Smooth muscle cell (in vitro differentiated cells): ENCODE data around the gene EXOC3L1. TPM values are rescaled to one million over a fixed set of nuclear protein-coding genes. Genes with fewer than 3 reads are reported as not detected.

Experiments
- DNase-seq: peaks from one replicate; lab custom pipeline; 2025; ENCODE audit not compliant: unreplicated experiment; lab: John Stamatoyannopoulos, UW
- H2AFZ ChIP-seq: fragments of 200-600 bp; sonication (generic); 2 replicates; pipeline ENCODE4 v1.6.0; 2016; ENCODE audit warnings: antibody characterized with exemption, low read depth, mild to moderate bottlenecking
- H3F3A ChIP-seq: fragments of 200-600 bp; sonication (generic); 2 replicates; pipeline ENCODE4 v1.6.0; 2017; ENCODE audit warnings: antibody characterized with exemption, low read depth
- H3K27ac ChIP-seq: fragments of 200-600 bp; sonication (generic); 2 replicates; pipeline ENCODE4 v1.5.1; 2016; ENCODE audit warnings: low read depth, mild to moderate bottlenecking
- H3K27me3 ChIP-seq: fragments of 200-600 bp; sonication (generic); 2 replicates; pipeline ENCODE4 v1.6.1; 2016; ENCODE audit warnings: low read depth, mild to moderate bottlenecking
- H3K36me3 ChIP-seq: fragments of 200-600 bp; sonication (generic); 2 replicates; pipeline ENCODE4 v1.5.1; 2016; ENCODE audit warnings: low read depth
- H3K4me1 ChIP-seq: fragments of 200-600 bp; sonication (generic); 2 replicates; pipeline ENCODE4 v1.5.1; 2016; ENCODE audit warnings: low read depth
- H3K4me2 ChIP-seq: fragments of 200-600 bp; sonication (generic); 2 replicates; pipeline ENCODE4 v1.6.0; 2016; ENCODE audit warnings: mild to moderate bottlenecking
- H3K4me3 ChIP-seq: fragments of 200-600 bp; sonication (generic); 2 replicates; pipeline ENCODE4 v1.5.1; 2016; ENCODE audit warnings: mild to moderate bottlenecking
- H3K79me2 ChIP-seq: fragments of 200-600 bp; sonication (generic); 2 replicates; pipeline ENCODE4 v1.6.0; 2016; ENCODE audit warnings: low read depth, mild to moderate bottlenecking
- H3K9ac ChIP-seq: fragments of 200-600 bp; sonication (generic); 2 replicates; pipeline ENCODE4 v1.6.0; 2016; ENCODE audit warnings: low read depth
- H3K9me3 ChIP-seq: fragments of 200-600 bp; sonication (generic); replicated peaks from 2 replicates; pipeline ENCODE4 v1.5.1; 2016; ENCODE audit warnings: low read depth
- H4K20me1 ChIP-seq: fragments of 200-600 bp; sonication (generic); 2 replicates; pipeline ENCODE4 v1.6.0; 2016; ENCODE audit warnings: low read depth
- WGBS: methylation state at CpG from one replicate; pipeline ENCODE4 v1.1.7; 2016; ENCODE audit warnings: low lambda C conversion rate; 5-methylcytosine and 5-hydroxymethylcytosine counted together
- polyA plus RNA-seq: library from polyadenylated mRNA; unstranded; fragments of >200 nt; fragmentation: Nextera tagmentation; extraction: Ambion mirVana; gene quantifications from 2 replicates; pipeline ENCODE4 v1.2.1, GENCODE V29; 2016
- total RNA-seq: library from RNA; depleted of rRNA; stranded (reverse); fragments of >200 nt; gene quantifications from 2 replicates; pipeline ENCODE4 v1.2.3, GENCODE V29; 2014
- TF ChIP-seq, protein P1 (sequence below): fragments of 200-600 bp; sonication (generic); IDR thresholded peaks from 2 replicates; pipeline ENCODE4 v1.5.1; 2017; ENCODE audit warnings: borderline replicate concordance, mild to moderate bottlenecking, antibody characterized with exemption; ENCODE audit not compliant: insufficient read depth, poor library complexity, severe bottlenecking

The EXOC3L1 gene
- total and polyA plus RNA-seq, 2 experiments from 2014 or later: 0.51 TPM; not detected in 1

- Histone ChIP-seq H4K20me1 (peaks cover 29% of the 10 kb centered on the region), H3K36me3 (no peaks in the 10 kb centered on the region), H3K27ac (no peak overlapping the region), H3K4me3 (no peak overlapping the region), H3K4me1 (peaks cover 24% of the 10 kb centered on the region), H3K9me3 (no peaks in the 10 kb centered on the region), H3K9ac (no peak overlapping the region), H2AFZ (no peak overlapping the region), H3K27me3 (peaks cover 65% of the 10 kb centered on the region), H3K79me2 (no peaks in the 10 kb centered on the region), H3F3A (peaks cover 7% of the 10 kb centered on the region), H3K4me2 (peak overlapping the region; percentile 87)
- no peak for DNase-seq
- 8% methylated on average over 61 of the region's 85 CpGs for WGBS
- TF ChIP-seq, protein P1, sequence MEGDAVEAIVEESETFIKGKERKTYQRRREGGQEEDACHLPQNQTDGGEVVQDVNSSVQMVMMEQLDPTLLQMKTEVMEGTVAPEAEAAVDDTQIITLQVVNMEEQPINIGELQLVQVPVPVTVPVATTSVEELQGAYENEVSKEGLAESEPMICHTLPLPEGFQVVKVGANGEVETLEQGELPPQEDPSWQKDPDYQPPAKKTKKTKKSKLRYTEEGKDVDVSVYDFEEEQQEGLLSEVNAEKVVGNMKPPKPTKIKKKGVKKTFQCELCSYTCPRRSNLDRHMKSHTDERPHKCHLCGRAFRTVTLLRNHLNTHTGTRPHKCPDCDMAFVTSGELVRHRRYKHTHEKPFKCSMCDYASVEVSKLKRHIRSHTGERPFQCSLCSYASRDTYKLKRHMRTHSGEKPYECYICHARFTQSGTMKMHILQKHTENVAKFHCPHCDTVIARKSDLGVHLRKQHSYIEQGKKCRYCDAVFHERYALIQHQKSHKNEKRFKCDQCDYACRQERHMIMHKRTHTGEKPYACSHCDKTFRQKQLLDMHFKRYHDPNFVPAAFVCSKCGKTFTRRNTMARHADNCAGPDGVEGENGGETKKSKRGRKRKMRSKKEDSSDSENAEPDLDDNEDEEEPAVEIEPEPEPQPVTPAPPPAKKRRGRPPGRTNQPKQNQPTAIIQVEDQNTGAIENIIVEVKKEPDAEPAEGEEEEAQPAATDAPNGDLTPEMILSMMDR: no peak
Measured at GRCh38 chr16:67165121-67166078, 24.5 kb downstream of the EXOC3L1 start.

GRCh38 chr16:67164599-67165061 lies 25.3 kb downstream of the EXOC3L1 start, which contains the start of gene HSF4:
Gene HSF4, plus strand, starts transcription at chr16:67164745. Its CDS starts 67 bp downstream, at chr16:67164812.
- TF ChIP-seq, protein P1: no peak
- Histone ChIP-seq H3K27me3 (peaks cover 65% of the 10 kb centered on the region), H3K4me2 (peak within 1 kb of the TSS; percentile 87), H2AFZ (no peak within 1 kb of the TSS), H3K79me2 (no peaks in the 10 kb centered on the region), H4K20me1 (peaks cover 29% of the 10 kb centered on the region), H3K27ac (no peak within 1 kb of the TSS), H3K9me3 (no peaks in the 10 kb centered on the region), H3K9ac (no peak within 1 kb of the TSS), H3K4me1 (peaks cover 19% of the 10 kb centered on the region), H3K4me3 (peak within 1 kb of the TSS; percentile 40), H3K36me3 (no peaks in the 10 kb centered on the region), H3F3A (peaks cover 2% of the 10 kb centered on the region)
- no peak for DNase-seq
- WGBS: 4% methylated on average over 33 of the region's 41 CpGs

DNA sequence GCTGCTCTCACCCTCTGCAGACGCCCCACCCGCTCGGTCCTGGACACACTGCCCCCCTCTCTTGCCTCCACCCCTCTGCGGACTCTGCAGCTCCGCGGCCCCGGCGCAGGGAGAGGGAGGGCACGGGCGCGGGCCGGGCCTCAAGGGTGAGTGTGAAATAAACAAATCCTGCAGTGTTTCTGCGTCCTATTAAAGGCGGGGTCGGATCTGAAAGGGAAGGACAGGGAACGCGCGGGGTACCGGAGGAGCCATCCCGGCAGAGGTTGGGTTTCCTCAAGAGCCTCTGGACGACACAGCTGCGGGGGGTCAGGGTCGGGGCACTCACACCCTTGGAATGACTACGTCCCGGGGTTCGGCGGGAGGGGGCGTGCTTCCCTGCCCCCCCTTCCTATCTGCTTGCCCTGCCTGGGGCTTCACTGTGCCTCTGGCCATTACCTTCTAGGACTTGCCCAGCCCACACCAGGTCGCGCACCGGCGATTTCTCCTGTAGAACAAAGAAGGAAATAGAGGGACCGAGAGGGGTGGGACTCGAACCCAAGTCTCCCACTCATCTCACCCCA lies 25.9 kb downstream of the EXOC3L1 start:
- Histone ChIP-seq H4K20me1 (peaks cover 29% of the 10 kb centered on the region), H3K9me3 (no peaks in the 10 kb centered on the region), H2AFZ (no peak overlapping the region), H3K4me1 (peaks cover 13% of the 10 kb centered on the region), H3K36me3 (no peaks in the 10 kb centered on the region), H3K79me2 (no peaks in the 10 kb centered on the region), H3K4me3 (peak overlapping the region; percentile 40), H3K9ac (no peak overlapping the region), H3K27ac (no peak overlapping the region), H3K4me2 (peak overlapping the region; percentile 87), H3F3A (no peaks in the 10 kb centered on the region), H3K27me3 (peaks cover 65% of the 10 kb centered on the region)
- WGBS: 6% methylated on average over 34 of the region's 34 CpGs
- no peak for DNase-seq
- TF ChIP-seq, protein P1: no peak
